Esophagus muscularis mucosa (tissue), 4 donors: Measurements from ENCODE around the gene PRR7. TPM values are rescaled to one million over a fixed set of nuclear protein-coding genes. Genes with fewer than 3 reads are reported as not detected.
A peak's percentile ranks its signal among the peaks of the same experiment; 100 is the strongest.

Experiments used
- DNase-seq: peaks from one replicate; pipeline ENCODE4 v3.0.0-alpha.2; 2017; ENCODE audit errors: extremely low spot score
- H3K27ac ChIP-seq, 4 donors: fragments of 200-600 bp; sonication (generic); replicated peaks in 1 of 4; 1 replicate in 3 of 4; 2 replicates in 1 of 4; pipeline ENCODE4 v1.5.1; 2016 to 2019; ENCODE audit warnings: mild to moderate bottlenecking in 1 of 4
- H3K27me3 ChIP-seq, 4 donors: fragments of 200-600 bp; sonication (generic); one replicate each; pipeline versions ENCODE4 v1.5.1 to v1.6.0; 2016 to 2019
- H3K36me3 ChIP-seq, 4 donors: fragments of 200-600 bp; sonication (generic); one replicate each; pipeline ENCODE4 v1.5.1; 2016 to 2019
- H3K4me1 ChIP-seq, 4 donors: fragments of 200-600 bp; sonication (generic); one replicate each; pipeline ENCODE4 v1.5.1; 2016 to 2019
- H3K4me3 ChIP-seq, 4 donors: fragments of 200-600 bp; sonication (generic); 1 replicate in 2 of 4; 2 replicates in 2 of 4; pipeline ENCODE4 v1.5.1; 2016 to 2019; ENCODE audit warnings: mild to moderate bottlenecking in 4 of 4, moderate library complexity in 1 of 4
- H3K9me3 ChIP-seq, 4 donors: fragments of 200-600 bp; sonication (generic); 1 replicate in 3 of 4; 2 replicates in 1 of 4; pipeline ENCODE4 v1.5.1; 2016 to 2019
- CTCF ChIP-seq, 3 experiments: fragments of 200-600 bp in 2 of 3; fragments of 450-650 bp in 1 of 3; sonication (generic) in 2 of 3; IDR thresholded peaks; one replicate each; pipeline ENCODE4 v1.5.1; 2017 to 2019; ENCODE audit warnings: antibody characterized with exemption in 3 of 3, mild to moderate bottlenecking in 2 of 3, moderate library complexity in 1 of 3
- EP300 ChIP-seq: sonication (generic); formaldehyde crosslinking; IDR thresholded peaks from one replicate; pipeline ENCODE4 v1.6.1; 2017; ENCODE audit warnings: antibody characterized with exemption
- POLR2A ChIP-seq: fragments of 450-650 bp; IDR thresholded peaks from one replicate; pipeline ENCODE4 v1.6.1; 2017; ENCODE audit warnings: antibody characterized with exemption, moderate library complexity, mild to moderate bottlenecking, low read depth
- POLR2AphosphoS5 ChIP-seq, 2 donors: sonication (generic); formaldehyde crosslinking; IDR thresholded peaks; one replicate each; pipeline ENCODE4 v1.6.1; 2017; ENCODE audit warnings: antibody characterized with exemption in 2 of 2
- WGBS: methylation state at CpG from one replicate; pipeline ENCODE4 v1.1.5; 2018; 5-methylcytosine and 5-hydroxymethylcytosine counted together
- intact Hi-C: fragments of 100-400 bp; cut with DNase I; formaldehyde crosslinking; loops from one replicate; pipeline ENCODE4 v1.15.1; 2023
- total RNA-seq, 4 donors: library from RNA; depleted of rRNA; stranded (reverse); fragments of >200 nt; gene quantifications; one replicate each; pipeline versions ENCODE4 v1.1.0 to v1.2.1, GENCODE V29; 2016

PRR7 gene
- total RNA-seq, 4 donors from 2014 or later = 0.42 to 2.5 (median 1.6) TPM

- 40% methylated on average over 1 of the region's 14 CpGs for WGBS
- H3K36me3 ChIP-seq = peaks cover 7 to 20% (median 18%) of the 10 kb centered on the region in 4 donors
- no peak for DNase-seq
- peak overlapping the region; percentile 89 to 96 (median 94) for H3K27ac ChIP-seq
- intact Hi-C loops = no loop called here
- H3K27me3 ChIP-seq = no peaks in the 10 kb centered on the region
- peaks cover 51 to 87% (median 82%) of the 10 kb centered on the region in 4 donors for H3K4me1 ChIP-seq
- TF ChIP-seq POLR2A = no peak
- TF ChIP-seq EP300 = no peak
- peak; percentile 40 to 57 for TF ChIP-seq POLR2AphosphoS5 (IDR thresholded peaks at IDR 0.05)
- no peak for TF ChIP-seq CTCF (IDR thresholded peaks at IDR 0.05)
- H3K4me3 ChIP-seq = peak overlapping the region; percentile 85 to 90 (median 88)
- no peaks in the 10 kb centered on the region for H3K9me3 ChIP-seq
Measured at GRCh38 chr5:177471610-177472356, 25.2 kb downstream of the PRR7 start.

- Histone ChIP-seq H3K27ac (peak overlapping the region; percentile 89 to 96 (median 94)), H3K36me3 (peaks cover 0 to 10% (median 9%) of the 10 kb centered on the region in 4 donors), H3K27me3 (no peaks in the 10 kb centered on the region), H3K9me3 (no peaks in the 10 kb centered on the region), H3K4me1 (peaks cover 59 to 96% (median 92%) of the 10 kb centered on the region in 4 donors), H3K4me3 (peak overlapping the region; percentile 85 to 90 (median 88))
- TF ChIP-seq POLR2AphosphoS5 (IDR thresholded peaks at IDR 0.05) (no peak), EP300 (no peak), CTCF (IDR thresholded peaks at IDR 0.05) (no peak), POLR2A (no peak)
- 3% methylated on average over 15 of the region's 93 CpGs for WGBS
- intact Hi-C loops = no loop called here
- no peak for DNase-seq
Measured at GRCh38 chr5:177472460-177473442, 26.1 kb downstream of the PRR7 start.

GRCh38 chr5:177473443-177474001 is 26.9 kb downstream of the PRR7 start, which contains the start of gene DBN1:
DBN1 (minus strand) TSS chr5:177473634; CDS start chr5:177473521, 113 bp downstream.
- no peaks in the 10 kb centered on the region for H3K9me3 ChIP-seq
- H3K4me3 ChIP-seq = peak within 1 kb of the TSS; percentile 85 to 90 (median 88)
- TF ChIP-seq CTCF (IDR thresholded peaks at IDR 0.05) = no peak
- TF ChIP-seq EP300 = no peak
- TF ChIP-seq POLR2AphosphoS5 (IDR thresholded peaks at IDR 0.05) = peak; percentile 6 to 78
- no peak for TF ChIP-seq POLR2A
- no peak for DNase-seq
- H3K27ac ChIP-seq = peak within 1 kb of the TSS; percentile 89 to 96 (median 94)
- WGBS = 3% methylated on average over 33 of the region's 69 CpGs
- H3K27me3 ChIP-seq = no peaks in the 10 kb centered on the region
- peaks cover 0 to 3% (median 1%) of the 10 kb centered on the region in 4 donors for H3K36me3 ChIP-seq
- intact Hi-C loops = no loop called here
- H3K4me1 ChIP-seq = peaks cover 64 to 98% (median 95%) of the 10 kb centered on the region in 4 donors

GRCh38 chr5:177474002-177474476 is 27.4 kb downstream of the PRR7 start:
- Histone ChIP-seq H3K9me3 (no peaks in the 10 kb centered on the region), H3K27me3 (no peaks in the 10 kb centered on the region), H3K4me1 (peaks cover 64 to 98% (median 95%) of the 10 kb centered on the region in 4 donors), H3K36me3 (no peaks in the 10 kb centered on the region), H3K4me3 (peak overlapping the region; percentile 85 to 90 (median 88)), H3K27ac (peak overlapping the region; percentile 89 to 96 (median 94))
- DNase-seq = no peak
- TF ChIP-seq EP300 (no peak), POLR2AphosphoS5 (IDR thresholded peaks at IDR 0.05) (peak in 1 of 2 donors; percentile 6)
- intact Hi-C loops = no loop called here
- WGBS = 44% methylated on average over 7 of the region's 7 CpGs
